K562 (cell line): ENCODE data around the gene PELI1. TPM values are rescaled to one million over a fixed set of nuclear protein-coding genes. Genes with fewer than 3 reads are reported as not detected.

Source experiments
- ETS2 ChIP-seq: IDR thresholded peaks from 2 replicates; pipeline ENCODE4 v1.6.1; 2016; ENCODE audit warnings: borderline replicate concordance, missing genetic modification characterization, mild to moderate bottlenecking, moderate library complexity, missing compliant biosample characterization; ENCODE audit not compliant: poor library complexity, severe bottlenecking
- ETV6 ChIP-seq, 3 experiments: fragments of 150-350 bp in 1 of 3; sonication (generic) in 1 of 3; formaldehyde crosslinking in 1 of 3; IDR thresholded peaks; 2 replicates each; pipeline versions ENCODE4 v1.6.1 to v1.8.0; 2014 to 2022; ENCODE audit warnings: borderline replicate concordance in 2 of 3, low read depth in 2 of 3, antibody characterized with exemption in 1 of 3, low read length in 1 of 3, mild to moderate bottlenecking in 1 of 3, missing genetic modification reagents in 1 of 3
- GATA2 ChIP-seq: sonication (generic); formaldehyde crosslinking; IDR thresholded peaks from 2 replicates; pipeline ENCODE4 v1.4.0; 2020; ENCODE audit warnings: mild to moderate bottlenecking, missing genetic modification reagents
- GATAD2A ChIP-seq: fragments of 450-650 bp; IDR thresholded peaks from 2 replicates; pipeline ENCODE4 v1.6.1; 2017
- HDAC3 ChIP-seq: fragments of 450-650 bp; IDR thresholded peaks from 2 replicates; pipeline ENCODE4 v1.6.1; 2018; ENCODE audit warnings: borderline replicate concordance, mild to moderate bottlenecking, moderate library complexity; ENCODE audit not compliant: partially characterized antibody
- KDM1A ChIP-seq, 2 experiments: fragments of 450-650 bp; IDR thresholded peaks; 2 replicates each; pipeline ENCODE4 v1.6.1; 2016; ENCODE audit warnings: mild to moderate bottlenecking in 2 of 2
- MBD1 ChIP-seq: fragments of 250-450 bp; sonication (Bioruptor Pico); IDR thresholded peaks from 2 replicates; pipeline ENCODE4 v1.8.0; 2022; ENCODE audit warnings: inconsistent platforms
- NONO ChIP-seq, 2 experiments: fragments of 200-400 bp in 1 of 2; fragments of 450-650 bp in 1 of 2; formaldehyde crosslinking in 1 of 2; IDR thresholded peaks; 2 replicates each; pipeline ENCODE4 v1.6.1; 2017; ENCODE audit warnings: low read depth in 2 of 2, mild to moderate bottlenecking in 2 of 2, moderate library complexity in 2 of 2, low read length in 1 of 2
- ZKSCAN3 ChIP-seq: fragments of 250-450 bp; sonication (Bioruptor Pico); IDR thresholded peaks from 2 replicates; pipeline ENCODE4 v1.4.0; 2020
- ZNF143 ChIP-seq: sonication (generic); formaldehyde crosslinking; IDR thresholded peaks from 2 replicates; pipeline ENCODE4 v1.9.0; 2022; ENCODE audit warnings: mild to moderate bottlenecking, missing genetic modification reagents
- ZNF224 ChIP-seq: sonication (generic); formaldehyde crosslinking; IDR thresholded peaks from 2 replicates; pipeline ENCODE4 v1.8.0; 2022; ENCODE audit warnings: mild to moderate bottlenecking, missing genetic modification reagents
- ZNF316 ChIP-seq: fragments of 450-650 bp; IDR thresholded peaks from 2 replicates; pipeline ENCODE4 v1.6.1; 2016
- ZNF395 ChIP-seq: fragments of 200-800 bp; sonication (Bioruptor generic); IDR thresholded peaks from 2 replicates; pipeline ENCODE4 v1.6.1; 2017; ENCODE audit warnings: missing genetic modification characterization, missing compliant biosample characterization
- ZNF639 ChIP-seq, 2 experiments: fragments of 200-800 bp in 1 of 2; sonication (Bioruptor generic) in 1 of 2; sonication (generic) in 1 of 2; formaldehyde crosslinking in 1 of 2; IDR thresholded peaks in 1 of 2; conservative IDR thresholded peaks in 1 of 2; 2 replicates each; pipeline versions ENCODE4 v1.5.0 to v1.6.1; 2016 to 2020; ENCODE audit warnings: missing compliant biosample characterization in 1 of 2, missing genetic modification characterization in 1 of 2, missing genetic modification reagents in 1 of 2
- polyA plus RNA-seq, 8 experiments: library from polyadenylated mRNA; depleted of rRNA in 4 of 8; stranded (reverse) in 5 of 8; unstranded in 3 of 8; fragments of >200 nt; fragmentation: Nextera tagmentation in 2 of 8; fragmentation: Illumina TruSeq in 1 of 8; extraction: Ambion mirVana in 2 of 8; extraction: Trizol in 1 of 8; gene quantifications; 2 replicates each; pipeline versions ENCODE4 v1.2.1 to v1.2.3, GENCODE V29; 2011 to 2014; ENCODE audit warnings: inconsistent platforms in 1 of 8, missing spikeins in 1 of 8
- total RNA-seq, 7 experiments: library from RNA; depleted of rRNA in 6 of 7; stranded (reverse); fragments of >200 nt in 6 of 7; fragmentation: Illumina TruSeq in 2 of 7; extraction: Trizol in 2 of 7; gene quantifications; 2 replicates each; pipeline versions ENCODE4 v1.2.1 to v1.2.3, GENCODE V29; 2011 to 2021; ENCODE audit warnings: low replicate concordance in 1 of 7

PELI1 gene
- total and polyA plus RNA-seq, 9 of the 15 experiments (the other 6 are each of a cell fraction or from before 2014, with no cell fraction given), result 3.3 to 19.2 (median 12.5) TPM

- TF ChIP-seq MBD1 (CRISPR knock-in tag) (no peak), GATA2 (CRISPR knock-in tag) (no peak), ZNF639 (CRISPR knock-in tag; conservative IDR thresholded peaks at IDR 0.05 in 1 of 2, IDR thresholded peaks at IDR 0.05 in 1 of 2) (no peak), HDAC3 (no peak), NONO (IDR thresholded peaks at IDR 0.05; ENCODE audit: low read depth in 2 of 2, low read length in 1 of 2) (no peak), KDM1A (IDR thresholded peaks at IDR 0.05) (no peak), ZNF316 (no peak), GATAD2A (no peak), ZNF143 (CRISPR knock-in tag) (no peak), ZKSCAN3 (CRISPR knock-in tag) (no peak), ETV6 (IDR thresholded peaks at IDR 0.05; ENCODE audit: borderline replicate concordance in 1 of 2, low read depth in 2 of 2, low read length in 1 of 2) (no peak), ETV6 (CRISPR knock-in tag; IDR thresholded peaks at IDR 0.05; ENCODE audit: borderline replicate concordance) (no peak), ZNF395 (no peak), ZNF224 (CRISPR knock-in tag) (no peak), ETS2 (tag) (no peak)
Measured at GRCh38 chr2:64108666-64109241, 35.5 kb downstream of the PELI1 start (continued).
